ENCODE measurements around the gene KRTAP10-2. TPM values are rescaled to one million over a fixed set of nuclear protein-coding genes. Genes with fewer than 3 reads are reported as not detected.

Gene KRTAP10-2
- total RNA-seq, 1 experiment from 2014 or later = not detected

DNA sequence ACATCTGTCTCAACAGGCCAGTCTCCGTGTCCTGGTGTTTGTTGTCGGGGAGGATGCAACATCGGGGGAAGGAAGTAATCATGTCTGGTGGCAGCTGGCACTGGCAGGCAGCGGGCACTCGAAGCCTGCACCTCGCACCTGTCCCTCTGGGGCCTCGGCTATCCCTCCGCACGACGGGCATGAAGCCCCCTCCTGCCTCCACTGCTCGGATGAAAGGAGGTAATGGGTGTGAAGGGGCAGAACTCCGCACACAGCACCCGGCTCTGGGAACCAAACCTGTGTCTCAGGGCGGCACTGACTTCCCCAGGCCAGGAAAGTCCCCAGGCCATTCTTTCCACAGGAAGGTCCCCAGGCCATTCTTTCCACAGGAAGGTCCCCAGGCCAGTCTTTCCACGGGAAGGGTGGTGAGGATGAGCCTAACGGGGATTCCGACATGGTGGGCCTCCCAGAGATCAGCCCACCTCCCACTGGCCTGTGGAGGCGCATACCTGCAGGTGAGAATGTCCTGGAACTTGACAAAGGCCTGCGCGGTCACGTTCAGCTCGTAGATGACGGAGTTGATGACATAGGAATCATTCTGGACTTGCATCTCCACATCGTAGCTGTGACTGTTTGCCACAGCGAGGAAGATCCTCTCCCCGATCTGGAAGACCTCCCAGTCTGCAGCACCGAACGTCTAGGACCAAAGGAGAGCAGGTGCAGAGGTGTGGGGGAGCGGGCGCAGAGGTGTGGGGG lies 42.4 kb downstream of the KRTAP10-2 start:
- intact Hi-C loops (cut with micrococcal nuclease) = no loop called here
- Histone ChIP-seq H3K9me3 (ENCODE audit: control insufficient read depth in 1 of 2, insufficient read depth in 1 of 2, low read depth in 1 of 2, low read length in 2 of 2) (no peaks in the 10 kb centered on the region), H2AFZ (ENCODE audit: low read depth, low read length, poor library complexity, severe bottlenecking) (no peak overlapping the region), H3K4me2 (ENCODE audit: low read length) (no peak overlapping the region), H3K36me3 (ENCODE audit: control insufficient read depth in 1 of 2, insufficient read depth in 2 of 2, low read length in 2 of 2) (no peaks in the 10 kb centered on the region), H4K20me1 (ENCODE audit: insufficient read depth) (no peaks in the 10 kb centered on the region), H3K4me3 (replicated peaks in 1 of 2; ENCODE audit: low read depth in 1 of 2, low read length in 2 of 2) (no peak overlapping the region), H3K27ac (ENCODE audit: low read depth, low read length) (no peak overlapping the region), H3K79me2 (ENCODE audit: insufficient read depth, low read length) (no peaks in the 10 kb centered on the region), H3K4me1 (ENCODE audit: control insufficient read depth in 1 of 2, insufficient read depth in 2 of 2, low read length in 2 of 2) (peaks cover 9 to 15% of the 10 kb centered on the region in 2 experiments), H3K9ac (ENCODE audit: low read length) (no peak overlapping the region), H3K9me2 (ENCODE audit: insufficient read depth) (no peaks in the 10 kb centered on the region), H3K27me3 (ENCODE audit: insufficient read depth, low read length) (no peaks in the 10 kb centered on the region)
- no peak for ATAC-seq
- ChIA-PET CTCF (no interaction called here), RAD21 (ENCODE audit: low non-redundant PET in 1 of 2, low total read pairs in 2 of 2, uncharacterized antibody in 2 of 2, unreplicated experiment in 2 of 2) (interaction anchor here in 1 of 2 experiments (0.8 kb wide), 1 partner anchor 87 kb away, joined by 5 read pairs; no protein-coding TSS in a partner anchor), POLR2A (no interaction called here)
- no TSS peak for BruUV-seq (replicated peaks)
- TF ChIP-seq ZNF274 (IDR thresholded peaks at IDR 0.05; ENCODE audit: low read depth, low read length) (no peak), SRF (IDR thresholded peaks at IDR 0.05; ENCODE audit: low read depth) (no peak), MAX (IDR thresholded peaks at IDR 0.05) (no peak), CEBPB (IDR thresholded peaks at IDR 0.05; ENCODE audit: low read depth) (no peak), YY1 (IDR thresholded peaks at IDR 0.05; ENCODE audit: extremely low read depth, insufficient replicate concordance, low read depth, low read length) (no peak), CBX3 (IDR thresholded peaks at IDR 0.05; ENCODE audit: low read depth) (no peak), RAD21 (IDR thresholded peaks at IDR 0.05; ENCODE audit: low read depth) (no peak), FOSL1 (IDR thresholded peaks at IDR 0.05; ENCODE audit: low read depth) (no peak), SIN3A (IDR thresholded peaks at IDR 0.05; ENCODE audit: low read depth) (no peak), POLR2A (IDR thresholded peaks at IDR 0.05; ENCODE audit: borderline replicate concordance, extremely low read depth, insufficient read depth, insufficient read length) (no peak), ZFX (IDR thresholded peaks at IDR 0.05) (no peak), ELF1 (IDR thresholded peaks at IDR 0.05; ENCODE audit: borderline replicate concordance, low read depth) (no peak), JUND (IDR thresholded peaks at IDR 0.05) (no peak)
- TF ChIP-seq, protein P1, sequence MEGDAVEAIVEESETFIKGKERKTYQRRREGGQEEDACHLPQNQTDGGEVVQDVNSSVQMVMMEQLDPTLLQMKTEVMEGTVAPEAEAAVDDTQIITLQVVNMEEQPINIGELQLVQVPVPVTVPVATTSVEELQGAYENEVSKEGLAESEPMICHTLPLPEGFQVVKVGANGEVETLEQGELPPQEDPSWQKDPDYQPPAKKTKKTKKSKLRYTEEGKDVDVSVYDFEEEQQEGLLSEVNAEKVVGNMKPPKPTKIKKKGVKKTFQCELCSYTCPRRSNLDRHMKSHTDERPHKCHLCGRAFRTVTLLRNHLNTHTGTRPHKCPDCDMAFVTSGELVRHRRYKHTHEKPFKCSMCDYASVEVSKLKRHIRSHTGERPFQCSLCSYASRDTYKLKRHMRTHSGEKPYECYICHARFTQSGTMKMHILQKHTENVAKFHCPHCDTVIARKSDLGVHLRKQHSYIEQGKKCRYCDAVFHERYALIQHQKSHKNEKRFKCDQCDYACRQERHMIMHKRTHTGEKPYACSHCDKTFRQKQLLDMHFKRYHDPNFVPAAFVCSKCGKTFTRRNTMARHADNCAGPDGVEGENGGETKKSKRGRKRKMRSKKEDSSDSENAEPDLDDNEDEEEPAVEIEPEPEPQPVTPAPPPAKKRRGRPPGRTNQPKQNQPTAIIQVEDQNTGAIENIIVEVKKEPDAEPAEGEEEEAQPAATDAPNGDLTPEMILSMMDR (IDR thresholded peaks at IDR 0.05 in 2 of 3, conservative IDR thresholded peaks at IDR 0.05 in 1 of 3; ENCODE audit: borderline replicate concordance in 1 of 3, insufficient read depth in 1 of 3, low read depth in 2 of 3, low read length in 2 of 3) = no peak
- no peak for DNase-seq (ENCODE audit: low read depth, low spot score)

All from HCT116 (cell line).